Erythroblast (primary cell): ENCODE data around the gene PTGES2.

Experiments used
- GATA1 ChIP-seq: IDR thresholded peaks from 2 replicates; pipeline ENCODE4 v1.6.1; 2011; ENCODE audit warnings: low read depth, mild to moderate bottlenecking, control low read depth, low read length, moderate library complexity
- POLR2A ChIP-seq: IDR thresholded peaks from 2 replicates; pipeline ENCODE4 v1.6.1; 2011; ENCODE audit warnings: mild to moderate bottlenecking, low read length

DNA sequence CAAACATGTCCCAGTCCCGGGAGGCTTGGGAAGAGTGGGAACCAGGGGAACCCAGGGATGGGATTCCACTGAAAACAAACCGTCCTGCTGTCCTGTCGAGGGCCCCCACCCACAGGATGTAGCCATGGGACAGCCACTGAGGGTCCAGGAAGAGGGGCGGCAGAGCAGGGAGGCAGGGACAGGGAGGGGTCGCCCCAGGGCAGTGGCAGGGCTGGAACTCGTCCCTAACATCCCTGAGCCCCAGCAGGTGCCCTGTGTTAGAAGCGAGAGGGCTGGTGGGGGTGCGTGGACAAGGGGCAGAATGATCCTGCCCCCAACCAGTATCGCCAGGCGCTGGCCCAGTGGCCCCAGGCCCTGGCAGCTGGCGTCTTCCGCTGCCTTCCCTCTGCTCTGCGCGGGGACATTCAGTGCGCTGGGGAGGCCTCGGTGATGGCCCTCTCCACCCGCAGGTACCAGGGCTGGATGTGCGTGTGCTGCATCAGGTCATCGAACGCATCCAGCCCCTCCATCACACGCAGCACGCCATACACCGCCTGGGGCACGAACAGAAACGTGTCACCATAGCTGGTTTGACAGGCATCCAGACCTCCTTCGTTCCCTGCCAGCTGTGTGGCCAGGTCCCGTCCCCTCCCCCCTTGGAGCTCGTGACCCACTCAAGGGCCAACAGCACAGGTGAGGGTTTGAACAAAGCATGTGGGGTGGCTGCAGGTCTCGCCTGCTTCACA lies 6.6 kb downstream of the PTGES2 start:
- TF ChIP-seq POLR2A (no peak), GATA1 (no peak)
